Panc1 (cell line): Measurements from ENCODE around the gene SHLD1.

Experiments used
- CTCF ChIP-seq: fragments of 450-650 bp; IDR thresholded peaks from 2 replicates; pipeline ENCODE4 v1.5.1; 2017; ENCODE audit warnings: mild to moderate bottlenecking
- POLR2AphosphoS5 ChIP-seq: IDR thresholded peaks from 2 replicates; pipeline ENCODE4 v1.6.1; 2012; ENCODE audit warnings: mild to moderate bottlenecking, low read depth, low read length, moderate library complexity
- TCF7L2 ChIP-seq: IDR thresholded peaks from 2 replicates; pipeline ENCODE4 v1.6.1; 2011; ENCODE audit warnings: mild to moderate bottlenecking, low read depth, low read length, inconsistent platforms

- TF ChIP-seq CTCF (no peak), POLR2AphosphoS5 (no peak), TCF7L2 (no peak)
Measured at GRCh38 chr20:5731753-5732366, 18.3 kb upstream of the SHLD1 start.
